Measurements from ENCODE around the gene ZNF740. TPM values are rescaled to one million over a fixed set of nuclear protein-coding genes. Genes with fewer than 3 reads are reported as not detected.

The ZNF740 gene
- total and polyA plus RNA-seq, 2 of the 4 experiments (the other 2 are of a cell fraction), result 13.1 to 14.0 TPM

GRCh38 chr12:53225635-53226424, 45.3 kb downstream of the ZNF740 start (continued):
- TF ChIP-seq NFE2L2 (IDR thresholded peaks at IDR 0.05; ENCODE audit: low read depth, low read length), result no peak

GRCh38 chr12:53226815-53227214, 46.3 kb downstream of the ZNF740 start:
- H2BK15ac ChIP-seq (ENCODE audit: low read depth, low read length), result no peak overlapping the region
- no peak overlapping the region for H3K18ac ChIP-seq (ENCODE audit: low read depth, low read length)
- no peak overlapping the region for H2AFZ ChIP-seq (replicated peaks; ENCODE audit: low read length, poor library complexity)
- H4K5ac ChIP-seq (ENCODE audit: low read depth, low read length), result no peak overlapping the region
- H3K56ac ChIP-seq (ENCODE audit: extremely low read depth, insufficient read depth, low read length), result no peak overlapping the region
- H4K20me1 ChIP-seq (ENCODE audit: insufficient read depth, low read length), result no peaks in the 10 kb centered on the region
- no peak overlapping the region for H3K4me3 ChIP-seq (ENCODE audit: insufficient read depth, low read depth, low read length)
- CTCF ChIA-PET, result no interaction called here
- no peak overlapping the region for H2BK120ac ChIP-seq (ENCODE audit: low read depth, low read length)
- no peak overlapping the region for H2AK9ac ChIP-seq (replicated peaks; ENCODE audit: low read depth, low read length, poor library complexity)
- peaks cover 5 to 48% of the 10 kb centered on the region in 2 experiments; a peak in 3 of 4 replicates for H3K79me1 ChIP-seq (ENCODE audit: low read depth in 1 of 2, low read length in 2 of 2)
- no peak overlapping the region for H3K9ac ChIP-seq (ENCODE audit: low read depth, low read length)
- no peak overlapping the region for H4K91ac ChIP-seq (ENCODE audit: insufficient read depth, low read depth, low read length)
- peaks cover 4% of the 10 kb centered on the region; the same call in 1 of the 2 replicates for H3K36me3 ChIP-seq (ENCODE audit: control insufficient read depth, insufficient read depth, low read length)
- H3K4ac ChIP-seq (ENCODE audit: low read depth, low read length), result no peak overlapping the region
- H3K27me3 ChIP-seq (ENCODE audit: control insufficient read depth, insufficient read depth, low read length), result no peaks in the 10 kb centered on the region
- POLR2A ChIA-PET (ENCODE audit: unreplicated experiment), result no interaction called here
- no peaks in the 10 kb centered on the region for H3K9me3 ChIP-seq (ENCODE audit: control insufficient read depth, insufficient read depth, low read length)
- in situ Hi-C loops (cut with MboI; ENCODE audit: low sequenced_read_pairs), result no loop called here
- no peak overlapping the region for H3K27ac ChIP-seq (ENCODE audit: insufficient read depth, low read length)
- H3K14ac ChIP-seq (replicated peaks; ENCODE audit: low read depth, low read length), result no peak overlapping the region
- H2BK20ac ChIP-seq (ENCODE audit: low read depth, low read length), result no peak overlapping the region
- dilution Hi-C loops (cut with HindIII; ENCODE audit: low sequenced_read_pairs, unreplicated experiment), result no loop called here
- intact Hi-C loops (cut with micrococcal nuclease), result no loop called here
- H3K9me1 ChIP-seq (ENCODE audit: insufficient read depth, low read length), result peaks cover 30% of the 10 kb centered on the region
- no peak overlapping the region for H4K8ac ChIP-seq (ENCODE audit: low read depth in 2 of 2, low read length in 2 of 2)
- no peak for ATAC-seq (ENCODE audit: low read depth)
- peaks cover 34% of the 10 kb centered on the region for H3K4me1 ChIP-seq (ENCODE audit: control insufficient read depth, insufficient read depth, low read length)
- H2BK5ac ChIP-seq (ENCODE audit: low read depth, low read length, poor library complexity, severe bottlenecking), result no peak overlapping the region
- H2AK5ac ChIP-seq (ENCODE audit: low read depth, low read length), result no peak overlapping the region
- no peak for DNase-seq
- H3K4me2 ChIP-seq (ENCODE audit: low read depth, low read length), result no peak overlapping the region
- no peak overlapping the region for H3K23ac ChIP-seq (ENCODE audit: low read depth, low read length)
- no TSS peak for BruUV-seq (replicated peaks)
- WGBS, 2 experiments (ENCODE audit: extremely low coverage in 2 of 2, insufficient read length in 1 of 2), result 100% methylated on average over 1 of the region's 4 CpGs; no CpG with 5 or more reads in 1 of the 2 experiments
- TF ChIP-seq MAZ (IDR thresholded peaks at IDR 0.05; ENCODE audit: borderline replicate concordance, low read depth, low read length), result no peak
- TF ChIP-seq FOS (IDR thresholded peaks at IDR 0.05; ENCODE audit: low read depth, low read length), result no peak
- TF ChIP-seq ELK1 (IDR thresholded peaks at IDR 0.05; ENCODE audit: borderline replicate concordance, low read depth, low read length), result no peak
- TF ChIP-seq USF2 (IDR thresholded peaks at IDR 0.05; ENCODE audit: low read depth, low read length), result no peak
- TF ChIP-seq RCOR1 (IDR thresholded peaks at IDR 0.05; ENCODE audit: insufficient replicate concordance, low read length), result no peak
- TF ChIP-seq RFX5 (IDR thresholded peaks at IDR 0.05; ENCODE audit: low read depth, low read length), result no peak
- no peak for TF ChIP-seq BHLHE40 (IDR thresholded peaks at IDR 0.05; ENCODE audit: low read depth, low read length)
- no peak for TF ChIP-seq CEBPB (IDR thresholded peaks at IDR 0.05; ENCODE audit: low read depth, low read length)
- no peak for TF ChIP-seq CHD1 (IDR thresholded peaks at IDR 0.05; ENCODE audit: low read depth, low read length)
- TF ChIP-seq MXI1 (IDR thresholded peaks at IDR 0.05; ENCODE audit: borderline replicate concordance, low read depth, low read length), result no peak
- no peak for TF ChIP-seq CTCF (conservative IDR thresholded peaks at IDR 0.05; ENCODE audit: low read depth, low read length)
- TF ChIP-seq NFE2L2 (IDR thresholded peaks at IDR 0.05; ENCODE audit: low read depth, low read length), result no peak
- no peak for TF ChIP-seq POLR2A (IDR thresholded peaks at IDR 0.05; ENCODE audit: low read depth, low read length)
